GM18498 (cell line): ENCODE results near the gene KCTD6.

Experiments used
- ATAC-seq: cut with Tn5 transposase; IDR thresholded peaks from one replicate; pipeline ENCODE4 v1.9.1; 2021; ENCODE audit warnings: mild to moderate bottlenecking, moderate library complexity; ENCODE audit not compliant: unreplicated experiment

Gene KCTD6

GRCh38 chr3:58485801-58486435, 6.0 kb upstream of the KCTD6 start:
- ATAC-seq: no peak

- ATAC-seq: no peak
These were observed 4.6 kb upstream of the KCTD6 start for GRCh38 chr3:58487140-58487886.

DNA sequence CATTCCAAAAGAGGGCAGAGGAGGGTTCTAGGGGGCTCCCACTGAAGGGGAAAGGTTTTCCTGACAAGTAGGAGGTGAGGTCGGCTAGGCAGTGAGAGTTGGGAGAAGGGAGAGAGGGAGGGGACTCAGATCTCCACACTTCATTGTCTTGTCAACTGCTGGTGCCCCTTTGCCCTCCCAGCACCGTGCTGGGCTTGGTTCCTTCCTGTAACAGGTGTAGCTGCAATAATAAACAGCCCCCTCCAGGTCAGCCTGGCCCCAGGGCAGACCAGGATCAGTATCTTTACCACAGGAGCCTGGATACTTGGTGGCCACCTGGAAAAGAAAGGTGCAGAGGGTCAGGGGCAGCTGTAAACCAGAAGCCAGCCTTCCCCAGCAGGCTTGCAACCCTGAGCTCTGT, 2.9 kb upstream of the KCTD6 start:
- no peak for ATAC-seq

GRCh38 chr3:58490860-58491501, 915 bp upstream of the KCTD6 start:
- no peak for ATAC-seq

DNA sequence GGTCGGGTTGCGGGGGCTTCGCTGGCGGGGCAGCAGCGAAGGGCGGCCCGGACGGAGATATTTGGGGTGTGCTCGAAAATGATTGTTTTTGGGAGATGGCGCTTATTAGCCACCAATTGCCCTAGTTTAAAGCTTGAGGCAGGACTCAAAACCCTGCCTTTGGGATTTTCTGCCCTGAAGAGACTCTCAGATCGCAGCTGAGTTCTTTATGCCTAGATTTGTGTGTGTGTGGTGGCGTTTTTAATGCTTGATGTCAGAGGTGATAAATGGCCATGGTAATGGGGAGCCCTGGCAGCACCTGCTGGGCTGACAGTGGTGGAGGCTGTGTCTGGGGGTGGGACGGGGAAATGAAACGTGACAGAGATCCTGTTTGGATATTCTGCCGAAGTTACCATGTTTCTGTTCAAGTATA, 604 bp downstream of the KCTD6 start:
- ATAC-seq: no peak

DNA sequence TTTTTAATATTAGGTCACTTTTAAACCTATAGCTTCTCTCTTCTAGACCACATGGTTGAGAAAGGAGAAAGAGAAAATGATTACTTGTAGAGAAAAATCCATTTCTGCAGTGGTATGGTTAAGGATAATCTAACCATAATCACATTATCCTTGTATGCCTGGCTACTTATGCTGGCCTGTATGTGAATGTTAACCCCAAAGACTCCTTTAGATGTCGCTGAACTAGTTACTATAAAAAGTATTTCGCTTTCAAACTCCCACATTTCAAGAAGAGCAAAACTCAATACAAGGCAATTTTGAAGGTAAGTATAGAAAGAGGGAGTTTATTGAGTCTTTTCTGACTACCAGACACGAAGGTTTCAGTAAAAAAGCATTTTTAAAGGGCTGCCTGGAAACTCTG, 2.2 kb downstream of the KCTD6 start:
- no peak for ATAC-seq

- no peak for ATAC-seq
These were observed 3.2 kb downstream of the KCTD6 start for GRCh38 chr3:58495101-58495500.

DNA sequence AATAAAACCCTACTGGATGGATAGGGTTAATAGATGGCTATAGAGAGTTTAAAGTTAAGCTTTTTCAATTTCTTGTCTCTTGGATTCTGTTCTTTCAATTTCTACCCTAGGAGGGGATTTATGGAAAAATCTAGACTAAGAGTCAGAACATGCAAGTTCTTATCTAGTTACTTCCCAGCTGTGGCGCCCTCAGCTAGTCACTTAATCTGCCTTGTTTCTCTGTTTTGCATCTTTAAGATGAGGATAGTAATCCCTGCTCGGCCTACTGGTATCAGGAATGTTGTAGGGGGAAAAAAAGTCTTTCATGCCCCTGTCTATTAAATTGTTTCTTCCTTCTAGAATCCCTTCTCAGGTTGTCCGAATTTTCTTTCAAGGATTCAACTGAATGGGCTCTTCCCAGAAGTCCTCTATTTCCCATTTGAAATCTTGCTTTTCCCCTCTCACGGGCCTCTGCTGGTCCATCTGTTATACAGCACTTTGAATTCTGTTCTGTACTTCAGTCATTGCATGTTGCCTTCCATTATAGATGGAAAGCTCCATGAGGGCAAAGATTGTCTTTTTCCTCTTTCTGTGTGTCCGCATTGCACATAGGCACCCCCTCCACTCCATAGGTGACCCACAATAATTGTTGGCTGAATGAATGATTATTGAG, 4.4 kb downstream of the KCTD6 start:
- ATAC-seq: no peak

DNA sequence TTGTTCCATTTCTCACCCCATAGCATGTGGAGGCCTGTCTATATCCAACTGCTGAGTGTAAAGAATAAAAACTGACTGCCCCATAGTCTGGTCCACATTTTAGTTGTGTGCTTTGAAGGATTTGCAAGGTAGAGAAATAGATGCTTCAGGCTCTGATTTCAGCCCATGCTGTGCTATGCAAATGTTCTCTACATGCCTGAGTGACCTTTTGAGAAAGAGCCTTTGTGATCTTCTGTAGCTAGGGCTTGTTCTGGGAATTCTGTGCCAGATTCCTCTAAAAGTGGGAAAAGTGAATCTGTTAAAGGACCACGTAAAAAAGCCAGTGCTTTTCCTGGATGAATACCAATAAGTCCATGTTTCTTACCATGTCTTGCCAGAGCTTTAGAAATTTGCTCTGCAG, 5.2 kb downstream of the KCTD6 start:
- ATAC-seq: no peak

- ATAC-seq: no peak
These were observed 11.0 kb downstream of the KCTD6 start for GRCh38 chr3:58502872-58503271.

DNA sequence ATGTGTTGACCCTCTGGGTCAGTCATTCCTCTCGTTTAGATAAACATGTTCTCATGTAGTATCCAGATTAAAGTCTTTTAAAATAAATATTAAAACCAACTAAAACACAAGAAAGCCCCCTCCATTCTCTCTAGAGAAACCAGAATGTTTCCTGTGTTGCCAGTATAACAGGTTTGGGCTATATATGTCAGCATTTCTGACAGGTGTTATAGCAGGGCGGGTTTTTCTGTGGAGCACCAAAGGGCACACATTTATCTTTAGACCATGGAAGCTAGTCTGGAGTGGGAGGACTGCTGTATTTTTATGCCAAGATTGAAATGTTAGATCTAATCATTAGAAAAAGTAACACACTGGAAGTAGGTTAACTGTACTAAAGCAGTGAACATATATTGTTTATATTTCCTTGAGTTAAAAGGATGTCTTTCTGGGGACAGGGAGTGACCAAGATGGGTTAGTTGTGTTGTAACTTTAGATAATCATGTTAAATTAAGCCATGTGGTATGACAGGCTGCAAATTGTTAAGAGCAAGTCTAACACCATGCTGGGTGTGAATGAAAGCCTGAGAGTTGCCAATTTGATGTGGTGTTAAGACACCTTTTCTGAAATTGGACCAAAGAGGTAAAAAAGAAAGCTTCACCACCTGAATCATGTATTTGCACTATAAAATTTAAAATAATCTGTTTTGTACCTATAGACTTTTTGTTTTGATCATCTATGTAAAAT, 15.6 kb downstream of the KCTD6 start:
- no peak for ATAC-seq

GRCh38 chr3:58508437-58508836, 16.5 kb downstream of the KCTD6 start:
- ATAC-seq: no peak

DNA sequence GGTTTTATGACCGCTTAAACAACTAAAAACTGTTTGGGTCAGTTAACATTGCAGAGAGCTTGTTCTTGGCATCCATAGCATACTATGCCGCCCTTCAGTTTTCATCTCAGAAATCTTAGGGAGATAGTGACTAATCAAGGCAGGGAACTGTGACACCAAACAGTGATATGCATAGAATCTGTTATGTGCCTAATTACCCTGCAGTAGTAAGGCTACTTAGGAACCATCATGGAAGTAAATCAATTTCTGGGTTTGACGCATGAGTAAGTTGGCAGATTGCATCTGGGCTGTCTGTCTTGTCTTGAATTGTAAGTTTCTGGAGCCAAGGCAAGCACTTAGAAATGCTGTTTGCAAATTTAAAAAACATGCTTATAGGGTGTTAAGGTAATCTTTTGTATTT, 22.5 kb downstream of the KCTD6 start:
- ATAC-seq: no peak

DNA sequence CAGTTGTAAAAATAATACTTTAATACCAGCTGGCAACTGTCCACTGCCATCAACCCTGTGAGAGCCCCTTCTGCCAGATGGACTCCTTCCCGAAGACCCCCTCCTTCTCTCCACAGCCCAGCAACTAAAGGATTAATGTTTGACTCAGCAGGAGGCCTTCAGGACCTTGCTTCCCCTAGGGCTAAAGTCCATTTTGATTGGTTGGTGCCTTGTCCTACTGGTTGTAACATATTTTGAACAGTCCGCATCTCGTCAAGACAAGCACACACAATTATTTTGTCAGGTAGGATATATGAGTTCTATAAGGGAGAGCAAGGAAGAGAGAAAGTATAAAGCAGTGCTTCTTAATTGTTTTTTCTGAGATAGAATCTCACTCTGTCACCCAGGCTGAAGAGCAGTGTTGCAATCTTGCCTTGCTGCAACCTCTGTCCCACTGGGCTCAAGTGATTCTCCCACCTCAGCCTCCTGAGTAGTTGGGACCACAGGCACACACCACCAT, 26.4 kb downstream of the KCTD6 start:
- no peak for ATAC-seq

- no peak for ATAC-seq
These were observed 27.9 kb downstream of the KCTD6 start for GRCh38 chr3:58519668-58520402.

GRCh38 chr3:58520403-58521335, 28.8 kb downstream of the KCTD6 start:
- no peak for ATAC-seq

DNA sequence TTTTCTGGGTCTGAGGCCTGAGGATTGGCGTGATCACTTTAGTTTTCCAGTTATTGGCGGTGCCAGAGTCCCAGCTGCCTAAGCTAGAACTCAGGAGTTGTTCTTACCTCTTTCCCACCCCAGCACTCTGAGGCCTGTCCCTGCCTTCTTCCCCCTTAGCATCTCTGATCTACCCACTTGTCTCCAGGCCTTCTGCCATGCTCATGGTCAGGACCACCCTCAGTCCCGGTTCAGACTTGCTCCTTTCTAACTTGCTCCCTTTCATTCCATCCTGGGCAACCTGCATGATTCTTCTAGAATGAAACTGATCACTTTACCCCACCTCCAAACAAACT, 29.4 kb downstream of the KCTD6 start:
- no peak for ATAC-seq

DNA sequence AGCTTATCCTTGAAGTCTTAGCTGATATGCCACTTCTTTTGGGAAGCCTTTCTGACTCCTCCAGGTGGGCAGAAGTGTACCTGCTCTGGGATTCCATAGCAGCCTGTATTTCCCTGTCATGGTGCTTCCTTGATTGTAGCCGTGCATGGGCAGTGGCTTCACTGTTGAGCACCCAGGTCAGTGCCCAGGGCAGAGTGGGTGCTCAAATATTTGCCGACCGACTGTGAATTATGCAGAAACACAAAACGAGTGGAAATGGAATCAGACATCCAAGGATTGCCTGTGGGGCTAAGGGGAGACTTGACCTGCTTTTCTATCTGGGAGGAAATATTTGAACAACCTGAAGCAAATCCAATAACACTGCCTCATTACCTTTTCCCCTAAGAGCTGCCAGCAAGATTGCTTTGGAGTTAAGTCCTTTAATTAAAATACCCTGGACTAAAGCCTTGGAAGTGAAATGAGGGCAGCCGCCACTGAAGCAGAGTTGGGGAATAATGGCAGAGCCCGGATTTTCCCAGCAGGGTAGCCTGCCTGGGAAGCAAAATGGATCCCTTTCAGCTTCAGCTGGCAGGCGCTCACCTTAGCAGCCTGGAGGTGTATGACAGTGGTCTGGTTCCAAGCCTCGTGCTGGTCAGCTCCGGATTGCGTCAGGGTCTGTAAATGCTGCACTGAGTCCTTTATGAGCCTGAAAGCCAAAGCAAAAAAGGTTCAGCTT, 30.2 kb downstream of the KCTD6 start:
- ATAC-seq: no peak
